Psoas muscle (tissue), 8 donors: ENCODE measurements around the gene RIPOR2. TPM values are rescaled to one million over a fixed set of nuclear protein-coding genes. Genes with fewer than 3 reads are reported as not detected.
A peak's percentile ranks its signal among the peaks of the same experiment; 100 is the strongest.

Experiments
- ATAC-seq, 4 donors: fragments of 200-7000 bp; cut with Tn5 transposase; one replicate each; pipeline ENCODE4 v1.9.1; 2020; ENCODE audit warnings: moderate library complexity in 3 of 4, mild to moderate bottlenecking in 2 of 4
- DNase-seq, 2 donors: peaks; one replicate each; pipeline ENCODE4 v3.0.0-alpha.2; 2020
- H3K27ac ChIP-seq: fragments of 200-600 bp; one replicate; pipeline ENCODE4 v1.8.0; 2022
- H3K27me3 ChIP-seq, 3 donors: fragments of 200-600 bp in 1 of 3; one replicate each; pipeline versions ENCODE4 v1.6.1 to v1.8.0; 2013 to 2022; ENCODE audit warnings: low read length in 2 of 3, mild to moderate bottlenecking in 2 of 3, moderate library complexity in 1 of 3; ENCODE audit not compliant: insufficient read depth in 3 of 3
- H3K36me3 ChIP-seq, 2 donors: fragments of 200-600 bp in 1 of 2; one replicate each; pipeline versions ENCODE4 v1.6.1 to v1.8.0; 2013 to 2022; ENCODE audit warnings: low read depth in 1 of 2, mild to moderate bottlenecking in 1 of 2, moderate library complexity in 1 of 2; ENCODE audit not compliant: insufficient read depth in 1 of 2
- H3K4me1 ChIP-seq: fragments of 200-600 bp; one replicate; pipeline ENCODE4 v1.8.0; 2022
- H3K4me3 ChIP-seq: fragments of 200-600 bp; one replicate; pipeline ENCODE4 v1.8.0; 2022; ENCODE audit warnings: mild to moderate bottlenecking
- H3K9me3 ChIP-seq: fragments of 200-600 bp; one replicate; pipeline ENCODE4 v1.8.0; 2022
- WGBS, 3 donors: extraction: QIAGEN DNeasy Blood & Tissue Kit; methylation state at CpG; one replicate each; pipeline versions ENCODE4 v1.1.6 to v1.1.7; 2013; 5-methylcytosine and 5-hydroxymethylcytosine counted together
- intact Hi-C, 2 donors: fragments of 100-400 bp; cut with DNase I; formaldehyde crosslinking; loops; one replicate each; pipeline versions ENCODE4 v1.11.0 to v1.14.2; 2022
- long read RNA-seq, 2 donors: library from polyadenylated mRNA; unstranded; transcript quantifications; one replicate each; pipeline ENCODE4 v2.0.0, GENCODE V29; 2021
- polyA plus RNA-seq, 3 donors: library from polyadenylated mRNA; stranded (reverse); fragments of 200-250 nt; gene quantifications; one replicate each; pipeline ENCODE4 v1.2.3, GENCODE V29; 2013
- total RNA-seq, 4 donors: library from RNA; stranded (reverse); fragmentation: NEBNext Ultra II Directional in 2 of 4; extraction: Animal tissue kit (Norgen Biotek cat#: 25700) in 2 of 4; gene quantifications; one replicate each; pipeline versions ENCODE4 v1.2.1 to v1.2.4, GENCODE V29; 2021 to 2023
- TF ChIP-seq, protein P1 (sequence below): fragments of 200-600 bp; IDR thresholded peaks from one replicate; pipeline ENCODE4 v1.8.0; 2022; ENCODE audit warnings: antibody characterized with exemption
- donor health status: healthy with polysubstance abuse.
- donor health status: DM: no; HTN: no; CAD: no; lungs with moderate emphysema.
- donor health status: Bipolar disorder and iron deficiency.
- donor health status: healthy.
- donor health status: DM: yes; HTN: yes; CAD: no.
- donor health status: DM: no; HTN: no; CAD: no.
- donor health status: DM: no; HTN: no; CAD: no.
- donor health status: DM: yes; HTN: yes; CAD: no.

Gene RIPOR2
- total RNA-seq (10 to 100 TPM in 1 of 4 donors, 1 to 10 TPM in 3; 4.1 to 13.2 (median 7.5) TPM), polyA plus RNA-seq (10 to 100 TPM in 1 of 3 donors, 1 to 10 TPM in 2; 1.3 to 12.9 (median 5.8) TPM)
- long read RNA-seq, donor 1, partial matches to known transcripts: 1 of 9 reads
- long read RNA-seq, donor 1, other reads (novel, unspliced or antisense): 2 of 9 reads
- long read RNA-seq, donor 2, partial matches to known transcripts: 2 of 12 reads
- long read RNA-seq, donor 2, other reads (novel, unspliced or antisense): 4 of 12 reads

GRCh38 chr6:24935366-24936152 lies at the start of gene RIPOR2:
TSS of gene RIPOR2 (minus strand) at chr6:24935960. CDS start at chr6:24935898, 62 bp downstream.
- H3K36me3 ChIP-seq: no peaks in the 10 kb centered on the region
- no peaks in the 10 kb centered on the region for H3K9me3 ChIP-seq
- no peak within 1 kb of the TSS for H3K4me3 ChIP-seq
- no peaks in the 10 kb centered on the region for H3K27me3 ChIP-seq
- 78 to 81% (median 78%) methylated on average over 10 of the region's 10 CpGs for WGBS, 3 donors
- DNase-seq (peak in 1 of 2 donors; percentile 51), ATAC-seq (no peak)
- TF ChIP-seq, protein P1, sequence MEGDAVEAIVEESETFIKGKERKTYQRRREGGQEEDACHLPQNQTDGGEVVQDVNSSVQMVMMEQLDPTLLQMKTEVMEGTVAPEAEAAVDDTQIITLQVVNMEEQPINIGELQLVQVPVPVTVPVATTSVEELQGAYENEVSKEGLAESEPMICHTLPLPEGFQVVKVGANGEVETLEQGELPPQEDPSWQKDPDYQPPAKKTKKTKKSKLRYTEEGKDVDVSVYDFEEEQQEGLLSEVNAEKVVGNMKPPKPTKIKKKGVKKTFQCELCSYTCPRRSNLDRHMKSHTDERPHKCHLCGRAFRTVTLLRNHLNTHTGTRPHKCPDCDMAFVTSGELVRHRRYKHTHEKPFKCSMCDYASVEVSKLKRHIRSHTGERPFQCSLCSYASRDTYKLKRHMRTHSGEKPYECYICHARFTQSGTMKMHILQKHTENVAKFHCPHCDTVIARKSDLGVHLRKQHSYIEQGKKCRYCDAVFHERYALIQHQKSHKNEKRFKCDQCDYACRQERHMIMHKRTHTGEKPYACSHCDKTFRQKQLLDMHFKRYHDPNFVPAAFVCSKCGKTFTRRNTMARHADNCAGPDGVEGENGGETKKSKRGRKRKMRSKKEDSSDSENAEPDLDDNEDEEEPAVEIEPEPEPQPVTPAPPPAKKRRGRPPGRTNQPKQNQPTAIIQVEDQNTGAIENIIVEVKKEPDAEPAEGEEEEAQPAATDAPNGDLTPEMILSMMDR: no peak
- H3K27ac ChIP-seq: no peak within 1 kb of the TSS
- intact Hi-C loops: loop anchor here in 1 of 2 donors (5.0 kb wide), 1 partner anchor 47 kb away; no protein-coding TSS in a partner anchor
- peaks cover 18% of the 10 kb centered on the region for H3K4me1 ChIP-seq

- Histone ChIP-seq H3K9me3 (peaks cover 5% of the 10 kb centered on the region), H3K4me1 (peaks cover 5% of the 10 kb centered on the region), H3K27ac (peak overlapping the region; percentile 8), H3K27me3 (no peaks in the 10 kb centered on the region), H3K36me3 (no peaks in the 10 kb centered on the region), H3K4me3 (no peak overlapping the region)
- DNase-seq (no peak), ATAC-seq (peak; percentile 57 to 97 (median 86))
- intact Hi-C loops: loop anchor here in 1 of 2 donors (5.0 kb wide), 1 partner anchor 73 kb away; no protein-coding TSS in a partner anchor
- TF ChIP-seq, protein P1: no peak
- 32 to 37% (median 37%) methylated on average over 2 of the region's 2 CpGs for WGBS, 3 donors
Measured at GRCh38 chr6:24985323-24985722, 49.6 kb upstream of the RIPOR2 start.

DNA sequence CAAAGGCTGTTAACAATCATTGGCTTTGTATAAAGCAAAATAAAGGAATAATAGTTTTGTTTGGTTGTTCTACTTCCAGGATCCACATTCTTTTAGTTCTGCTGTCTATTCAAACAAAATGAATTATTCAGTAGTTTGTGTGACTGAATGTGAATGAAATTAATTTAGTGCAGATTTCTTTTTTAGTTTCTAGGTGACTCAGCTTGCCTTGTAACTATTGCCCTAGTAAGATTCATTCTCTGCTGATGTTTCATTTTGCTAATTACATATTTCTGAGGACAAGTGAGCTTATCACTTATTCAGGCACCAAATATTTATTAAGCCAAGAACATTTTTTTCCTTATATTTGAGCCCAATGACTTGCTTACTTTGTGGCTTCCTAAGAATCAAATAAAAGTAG lies 46.5 kb upstream of the RIPOR2 start:
- Histone ChIP-seq H3K27ac (no peak overlapping the region), H3K4me1 (peaks cover 5% of the 10 kb centered on the region), H3K27me3 (no peaks in the 10 kb centered on the region), H3K4me3 (no peak overlapping the region), H3K36me3 (no peaks in the 10 kb centered on the region), H3K9me3 (no peaks in the 10 kb centered on the region)
- TF ChIP-seq, protein P1: no peak
- no peak for ATAC-seq
- intact Hi-C loops: loop anchor here in 1 of 2 donors (5.0 kb wide), 1 partner anchor 45 kb away; the partner anchor contains the start of gene RIPOR2
- DNase-seq: no peak

DNA sequence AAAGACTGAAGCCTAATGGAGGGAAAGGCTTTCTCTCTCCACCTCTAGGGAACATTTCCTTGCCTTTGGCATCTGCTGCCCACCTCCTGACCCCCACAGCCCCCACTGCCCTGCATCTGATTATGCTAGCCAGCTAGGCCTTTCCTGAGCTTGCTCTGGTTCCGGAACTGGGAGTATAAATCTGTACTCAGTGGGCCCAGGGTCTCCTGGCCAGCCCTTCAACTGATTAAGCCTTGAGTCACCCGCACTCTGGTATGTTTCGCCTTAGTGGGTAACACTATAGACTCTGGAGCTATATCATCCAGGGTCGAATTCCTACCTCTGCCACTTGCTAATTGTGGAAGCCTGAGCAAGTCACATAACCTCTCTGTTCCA lies 45.6 kb upstream of the RIPOR2 start:
- Histone ChIP-seq H3K36me3 (no peaks in the 10 kb centered on the region), H3K4me3 (no peak overlapping the region), H3K27me3 (no peaks in the 10 kb centered on the region), H3K4me1 (peaks cover 5% of the 10 kb centered on the region), H3K9me3 (no peaks in the 10 kb centered on the region), H3K27ac (no peak overlapping the region)
- intact Hi-C loops: loop anchor here in 1 of 2 donors (5.0 kb wide), 1 partner anchor 44 kb away; the partner anchor contains the start of gene RIPOR2
- 90 to 93% (median 92%) methylated on average over 4 of the region's 4 CpGs for WGBS, 3 donors
- ATAC-seq: no peak
- TF ChIP-seq, protein P1: no peak
- DNase-seq: no peak
